GM18517 (cell line): ENCODE results near the gene MUC3A.
"Not testable (repeated sequence)": the region's sequence is repeated elsewhere in the genome, so short reads cannot be mapped to it uniquely, and the experiment has no call there.

Experiments
- ATAC-seq: cut with Tn5 transposase; IDR thresholded peaks from one replicate; pipeline ENCODE4 v1.9.1; 2021; ENCODE audit warnings: mild to moderate bottlenecking, moderate library complexity; ENCODE audit not compliant: unreplicated experiment

Gene MUC3A

DNA sequence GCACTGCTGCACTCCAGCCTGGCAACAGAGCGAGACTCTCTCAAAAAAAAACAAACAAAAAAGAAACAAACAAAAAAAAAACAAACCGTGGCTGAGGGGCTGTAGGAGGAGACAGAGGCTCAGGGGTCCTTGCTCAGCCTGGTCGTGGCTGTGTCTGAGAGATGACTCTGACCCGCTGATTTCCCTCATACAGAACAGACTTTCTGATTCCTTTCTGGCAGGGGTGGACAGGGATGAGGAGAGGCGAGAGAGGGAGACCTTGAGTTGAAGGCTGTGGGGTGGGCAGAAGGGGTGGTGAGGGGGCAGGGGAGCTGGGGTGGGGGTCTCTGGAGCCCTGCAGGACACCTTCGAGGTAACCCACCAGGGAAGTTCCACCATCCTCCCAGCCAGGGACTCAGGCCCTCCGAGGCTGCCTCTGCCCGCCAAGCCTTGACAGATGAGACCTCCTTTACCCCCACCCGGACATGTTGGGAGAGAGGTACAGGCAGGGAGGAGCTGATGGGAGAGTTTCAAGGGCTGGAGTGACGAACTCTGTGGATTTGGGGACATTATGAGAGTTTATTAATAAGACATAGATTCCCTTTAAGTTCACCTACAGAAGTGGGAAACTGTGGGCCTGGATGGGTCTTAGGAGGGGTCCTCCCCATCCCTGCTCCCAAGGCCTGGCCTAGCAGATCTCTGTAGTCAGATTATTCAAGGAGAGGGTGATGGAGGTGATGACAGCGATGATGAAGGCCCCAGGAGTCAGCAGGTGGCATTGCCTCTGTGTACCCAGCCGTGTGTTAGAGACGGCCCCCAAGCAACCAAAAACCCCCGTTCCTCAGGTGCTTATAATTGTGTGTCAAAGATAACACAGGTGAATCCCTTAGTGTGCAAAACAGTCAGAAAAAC, 22.0 kb downstream of the MUC3A start:
- ATAC-seq: no peak

DNA sequence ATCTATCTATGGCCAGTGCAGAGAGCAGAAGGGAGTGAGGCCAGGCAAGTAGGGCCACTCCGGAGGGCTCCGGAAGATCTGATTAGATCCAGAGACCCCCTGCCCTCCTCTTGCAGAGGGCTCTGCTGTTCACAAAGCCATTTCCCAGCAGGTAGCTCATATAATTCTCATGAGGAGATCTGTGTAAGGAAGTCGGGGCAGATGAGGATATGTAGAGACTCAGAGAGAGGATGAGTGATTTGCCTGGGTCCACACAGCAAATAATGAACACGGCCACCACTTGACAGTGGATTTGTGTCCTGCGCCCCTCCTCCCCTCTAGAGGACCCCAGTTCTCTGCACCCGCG, 22.6 kb downstream of the MUC3A start:
- ATAC-seq: no peak

DNA sequence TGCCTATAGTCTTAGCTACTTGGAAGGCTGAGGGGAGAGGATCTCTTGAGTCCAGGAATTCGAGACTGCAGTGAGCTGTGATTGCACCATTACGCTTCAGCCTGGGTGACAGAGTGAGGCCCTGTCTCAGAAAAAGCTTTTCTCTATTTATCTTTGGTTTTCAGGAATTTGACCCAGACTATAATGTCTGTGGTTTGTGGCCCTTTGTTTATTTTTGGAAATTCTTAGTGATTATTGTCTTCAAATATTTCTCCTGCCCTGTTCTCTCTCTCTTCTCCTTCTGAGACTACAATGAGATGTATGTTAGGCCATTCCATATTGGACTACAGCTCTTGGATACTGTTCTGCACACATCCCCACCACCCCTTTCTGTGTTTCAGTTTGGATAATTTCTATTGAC, 24.7 kb downstream of the MUC3A start:
- ATAC-seq: no peak

- no peak for ATAC-seq
Observed at GRCh38 chr7:100975371-100975821, 26.1 kb downstream of the MUC3A start.

- no peak for ATAC-seq
Observed at GRCh38 chr7:100978300-100978699, 29.0 kb downstream of the MUC3A start.

DNA sequence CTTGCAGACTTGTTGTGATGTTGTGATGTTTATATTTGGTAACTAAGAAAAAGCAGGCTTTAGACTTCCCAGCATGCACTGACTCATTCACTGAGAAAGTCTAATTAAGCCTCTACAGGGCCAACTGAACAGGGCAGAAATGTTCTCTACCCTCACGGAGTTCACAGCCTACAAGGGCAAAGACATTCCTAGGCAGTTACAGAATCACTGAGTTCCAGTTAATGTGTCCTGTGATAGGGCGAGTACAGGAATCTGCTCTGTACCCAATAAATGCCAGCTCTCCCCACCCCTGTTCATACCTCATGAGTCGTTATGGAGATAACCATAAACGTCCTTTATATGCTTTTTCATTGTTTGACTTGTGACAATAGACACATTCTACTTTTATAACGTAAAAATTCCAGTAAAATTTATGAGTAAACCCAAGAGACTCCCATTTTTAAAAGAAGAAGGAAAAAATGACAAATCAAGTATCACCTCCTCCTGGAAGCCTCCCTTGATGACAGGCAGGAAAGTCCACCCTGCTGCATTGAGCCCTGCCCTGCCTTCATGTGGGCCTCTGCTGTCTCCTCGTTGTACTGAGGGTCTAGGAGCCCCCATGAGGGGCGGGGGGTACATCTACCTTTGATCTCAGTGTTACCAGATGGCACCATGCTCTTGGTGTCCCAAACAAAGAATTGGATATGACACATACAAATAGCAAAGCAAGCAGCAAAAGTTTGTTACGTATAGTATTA, 34.3 kb downstream of the MUC3A start:
- no peak for ATAC-seq

DNA sequence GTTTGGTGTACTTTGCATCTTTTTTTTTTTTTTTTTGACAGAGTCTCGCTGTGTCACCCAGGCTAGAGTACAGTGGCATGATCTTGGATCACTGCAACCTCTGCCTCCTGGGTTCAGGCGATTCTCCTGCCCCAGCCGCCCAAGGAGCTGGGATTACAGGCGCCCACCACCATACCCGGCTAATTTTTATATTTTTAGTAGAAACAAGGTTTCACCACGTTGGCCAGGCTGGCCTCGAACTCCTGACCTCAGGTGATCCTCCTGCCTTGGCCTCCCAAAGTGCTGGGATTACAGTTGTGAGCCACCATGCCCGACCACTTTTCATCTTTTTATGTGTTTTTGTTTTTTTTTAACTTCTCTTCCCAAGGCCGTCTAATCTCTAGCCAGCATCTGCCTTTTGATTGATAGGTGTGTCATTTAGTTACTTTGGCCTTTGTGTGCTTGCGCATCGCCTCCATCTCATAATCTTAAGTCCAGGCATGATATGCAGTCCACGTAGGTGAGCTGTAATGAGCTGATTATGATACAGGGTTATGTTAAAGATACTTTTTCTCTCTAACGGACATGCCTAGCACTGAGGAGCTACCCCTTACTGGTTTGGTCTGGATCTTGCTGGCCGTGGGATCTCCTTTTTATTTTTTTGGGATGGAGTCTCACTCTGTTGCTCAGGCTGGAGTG, 35.0 kb downstream of the MUC3A start:
- not testable (repeated sequence) for ATAC-seq

GRCh38 chr7:100985033-100985797, 35.9 kb downstream of the MUC3A start:
- ATAC-seq: not testable (repeated sequence)

DNA sequence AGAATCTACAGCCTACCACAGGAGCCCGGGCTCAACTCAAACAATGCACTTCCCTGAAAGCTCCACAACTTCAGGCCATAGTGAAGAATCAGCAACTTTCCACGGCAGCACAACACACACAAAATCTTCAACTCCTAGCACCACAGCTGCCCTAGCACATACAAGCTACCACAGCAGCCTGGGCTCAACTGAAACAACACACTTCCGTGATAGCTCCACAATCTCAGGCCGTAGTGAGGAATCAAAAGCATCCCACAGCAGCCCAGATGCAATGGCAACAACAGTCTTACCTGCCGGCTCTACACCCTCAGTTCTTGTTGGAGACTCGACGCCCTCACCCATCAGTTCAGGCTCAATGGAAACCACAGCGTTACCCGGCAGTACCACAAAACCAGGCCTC, 42.3 kb downstream of the MUC3A start:
- no peak for ATAC-seq

- not testable (repeated sequence) for ATAC-seq
Observed at GRCh38 chr7:100992280-100992679, 42.9 kb downstream of the MUC3A start.

DNA sequence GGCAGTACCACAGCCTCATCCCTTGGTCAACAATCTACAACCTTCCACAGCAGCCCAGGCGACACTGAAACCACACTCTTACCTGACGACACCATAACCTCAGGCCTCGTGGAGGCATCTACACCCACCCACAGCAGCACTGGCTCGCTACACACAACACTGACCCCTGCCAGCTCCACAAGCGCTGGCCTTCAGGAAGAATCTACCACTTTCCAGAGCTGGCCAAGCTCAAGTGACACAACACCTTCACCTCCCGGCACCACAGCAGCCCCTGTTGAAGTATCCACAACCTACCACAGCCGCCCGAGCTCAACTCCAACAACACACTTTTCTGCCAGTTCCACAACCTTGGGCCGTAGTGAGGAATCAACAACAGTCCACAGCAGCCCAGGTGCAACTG, 45.3 kb downstream of the MUC3A start:
- ATAC-seq: not testable (repeated sequence)

GRCh38 chr7:100998530-100998929, 49.2 kb downstream of the MUC3A start:
- ATAC-seq: not testable (repeated sequence)

GRCh38 chr7:100999334-100999733, 50.0 kb downstream of the MUC3A start:
- ATAC-seq: not testable (repeated sequence)

DNA sequence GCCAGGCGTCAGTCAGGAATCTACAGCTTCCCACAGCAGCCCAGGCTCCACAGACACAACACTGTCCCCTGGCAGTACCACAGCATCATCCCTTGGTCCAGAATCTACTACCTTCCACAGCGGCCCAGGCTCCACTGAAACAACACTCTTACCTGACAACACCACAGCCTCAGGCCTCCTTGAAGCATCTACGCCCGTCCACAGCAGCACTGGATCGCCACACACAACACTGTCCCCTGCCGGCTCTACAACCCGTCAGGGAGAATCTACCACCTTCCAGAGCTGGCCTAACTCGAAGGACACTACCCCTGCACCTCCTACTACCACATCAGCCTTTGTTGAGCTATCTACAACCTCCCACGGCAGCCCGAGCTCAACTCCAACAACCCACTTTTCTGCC, 50.7 kb downstream of the MUC3A start:
- not testable (repeated sequence) for ATAC-seq

DNA sequence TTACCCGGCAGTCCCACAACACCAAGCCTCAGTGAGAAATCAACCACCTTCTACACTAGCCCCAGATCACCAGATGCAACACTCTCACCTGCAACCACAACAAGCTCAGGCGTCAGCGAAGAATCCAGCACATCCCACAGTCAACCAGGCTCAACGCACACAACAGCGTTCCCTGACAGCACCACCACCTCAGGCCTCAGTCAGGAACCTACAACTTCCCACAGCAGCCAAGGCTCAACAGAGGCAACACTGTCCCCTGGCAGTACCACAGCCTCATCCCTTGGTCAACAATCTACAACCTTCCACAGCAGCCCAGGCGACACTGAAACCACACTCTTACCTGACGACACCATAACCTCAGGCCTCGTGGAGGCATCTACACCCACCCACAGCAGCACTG, 53.0 kb downstream of the MUC3A start:
- not testable (repeated sequence) for ATAC-seq

DNA sequence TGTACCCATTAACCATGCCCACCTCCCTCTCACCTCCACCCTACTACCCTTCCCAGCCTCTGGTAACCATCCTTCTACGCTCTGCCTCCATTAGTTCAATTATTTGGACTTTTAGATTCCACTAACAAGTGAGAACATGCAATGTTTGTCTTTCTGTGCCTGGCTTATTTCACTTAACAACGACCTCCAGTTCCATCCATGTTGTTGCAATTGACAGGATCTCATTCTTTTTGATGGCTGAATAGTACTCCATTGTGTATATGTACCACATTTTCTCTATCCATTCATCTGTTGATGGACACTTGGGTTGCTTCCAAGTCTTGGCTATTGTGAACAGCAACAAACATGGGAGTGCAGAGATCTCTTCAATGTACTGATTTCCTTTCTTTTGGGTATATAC, 58.0 kb downstream of the MUC3A start:
- not testable (repeated sequence) for ATAC-seq

DNA sequence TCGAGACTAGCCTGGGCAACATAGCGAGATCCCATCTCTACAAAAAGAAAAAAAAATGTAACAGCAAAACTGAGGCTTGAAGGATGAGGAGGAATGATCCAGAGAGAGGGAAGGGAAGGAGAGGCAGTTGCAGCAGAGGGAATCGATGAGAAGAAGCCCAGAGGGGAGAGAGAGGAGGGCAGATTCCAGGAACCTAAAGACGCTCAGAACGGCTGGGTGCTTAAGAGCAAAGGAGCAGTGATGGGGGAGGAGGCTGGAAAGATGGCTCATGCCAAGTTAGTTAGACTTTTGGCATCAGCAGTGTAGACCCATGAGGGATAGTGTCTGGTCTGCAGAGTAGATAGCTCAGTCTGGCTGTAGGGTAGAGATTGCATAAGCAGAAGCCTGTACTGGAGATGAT, 60.3 kb downstream of the MUC3A start:
- ATAC-seq: no peak

- no peak for ATAC-seq
Observed at GRCh38 chr7:101012931-101013330, 63.6 kb downstream of the MUC3A start.

GRCh38 chr7:101015626-101016025, 66.3 kb downstream of the MUC3A start:
- ATAC-seq: no peak

DNA sequence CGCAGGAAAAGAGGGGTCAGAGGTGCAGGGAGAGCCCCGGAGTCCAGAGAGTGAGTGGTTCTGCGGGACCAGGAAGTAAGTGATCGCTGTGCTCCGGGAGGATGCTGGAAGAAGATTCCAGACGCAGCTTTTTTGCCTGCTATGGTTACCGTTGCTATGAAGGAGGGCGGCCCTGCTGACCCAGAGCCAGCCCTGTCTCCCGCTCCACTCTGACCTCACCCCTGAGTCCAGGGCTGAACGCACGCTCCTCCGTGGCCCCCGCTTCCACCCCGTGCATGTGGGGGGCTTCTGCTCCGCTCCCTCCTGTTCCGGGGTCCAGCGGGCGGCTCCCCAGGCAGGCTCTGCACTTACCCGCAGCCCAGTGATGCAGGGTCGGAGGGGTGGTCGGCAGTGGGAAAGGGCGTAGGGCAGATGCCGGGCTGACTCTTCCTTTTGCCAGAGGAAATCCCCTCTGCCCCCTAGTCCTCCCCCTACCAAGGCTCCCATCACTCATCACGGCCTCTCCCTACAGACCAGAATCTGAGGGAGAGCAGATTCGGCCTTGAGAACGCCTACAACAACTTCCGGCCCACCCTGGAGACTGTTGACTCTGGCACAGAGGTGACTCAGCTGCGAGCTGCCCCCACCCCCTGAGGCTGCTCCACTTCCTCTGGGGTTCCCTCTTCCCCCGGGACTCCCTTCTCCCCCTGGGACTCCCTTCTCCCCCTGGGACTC, 67.9 kb downstream of the MUC3A start:
- peak; percentile 63 for ATAC-seq
